NAMALWA (cell line): ENCODE results near the gene EIPR1.

Experiments
- DNase-seq: peaks from one replicate; pipeline ENCODE4 v3.0.0-alpha.2; 2015; ENCODE audit warnings: low spot score

The EIPR1 gene

DNA sequence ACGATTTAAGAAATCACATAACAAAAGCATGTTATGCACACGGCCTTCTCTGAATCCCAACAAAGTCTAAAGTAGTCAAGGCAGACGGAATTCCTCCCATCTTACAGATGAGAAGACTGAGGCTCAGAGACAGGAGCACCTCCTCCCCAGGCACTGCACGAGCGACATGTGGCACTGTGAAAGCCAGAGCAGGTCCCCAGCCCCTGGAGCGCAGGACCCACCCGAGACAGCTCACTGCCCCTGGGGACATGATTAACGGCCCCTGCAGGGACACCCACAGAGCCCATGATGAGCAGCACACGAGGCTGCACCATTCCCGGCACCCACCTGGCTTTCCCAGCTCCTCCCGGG lies 53.6 kb downstream of the EIPR1 start:
- no peak for DNase-seq

DNA sequence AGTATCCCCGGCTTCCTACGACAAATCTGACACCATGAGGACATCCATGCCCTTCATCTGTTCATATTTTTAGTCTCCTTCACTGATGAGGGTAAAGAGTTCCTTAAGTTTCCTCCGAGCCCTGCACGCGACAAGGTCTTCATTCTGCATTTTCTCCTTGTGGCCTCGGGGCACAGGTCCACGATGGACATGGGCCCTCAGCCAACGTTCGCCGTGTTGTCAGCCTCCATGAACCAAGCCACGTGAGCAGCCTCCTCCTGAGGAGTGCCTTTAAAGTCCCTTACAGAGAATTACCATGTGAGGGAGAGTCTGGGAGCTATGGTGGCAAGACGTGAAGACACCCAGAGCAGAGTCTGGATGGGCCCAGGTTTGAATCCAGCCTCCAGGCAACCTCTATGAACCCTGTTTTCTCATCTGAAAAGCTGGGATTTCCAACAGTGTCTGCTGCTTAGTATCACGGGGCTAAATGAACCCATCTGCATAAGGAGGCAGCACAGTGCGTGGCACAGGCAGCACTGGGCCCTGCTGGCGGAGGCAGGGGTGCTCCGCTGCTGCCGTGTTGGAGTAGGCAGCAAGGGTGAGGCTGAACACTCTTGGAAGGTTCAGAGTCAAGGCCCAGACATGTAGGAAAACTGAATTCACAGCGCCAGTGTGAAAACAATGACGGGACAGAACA lies 54.1 kb downstream of the EIPR1 start:
- no peak for DNase-seq

DNA sequence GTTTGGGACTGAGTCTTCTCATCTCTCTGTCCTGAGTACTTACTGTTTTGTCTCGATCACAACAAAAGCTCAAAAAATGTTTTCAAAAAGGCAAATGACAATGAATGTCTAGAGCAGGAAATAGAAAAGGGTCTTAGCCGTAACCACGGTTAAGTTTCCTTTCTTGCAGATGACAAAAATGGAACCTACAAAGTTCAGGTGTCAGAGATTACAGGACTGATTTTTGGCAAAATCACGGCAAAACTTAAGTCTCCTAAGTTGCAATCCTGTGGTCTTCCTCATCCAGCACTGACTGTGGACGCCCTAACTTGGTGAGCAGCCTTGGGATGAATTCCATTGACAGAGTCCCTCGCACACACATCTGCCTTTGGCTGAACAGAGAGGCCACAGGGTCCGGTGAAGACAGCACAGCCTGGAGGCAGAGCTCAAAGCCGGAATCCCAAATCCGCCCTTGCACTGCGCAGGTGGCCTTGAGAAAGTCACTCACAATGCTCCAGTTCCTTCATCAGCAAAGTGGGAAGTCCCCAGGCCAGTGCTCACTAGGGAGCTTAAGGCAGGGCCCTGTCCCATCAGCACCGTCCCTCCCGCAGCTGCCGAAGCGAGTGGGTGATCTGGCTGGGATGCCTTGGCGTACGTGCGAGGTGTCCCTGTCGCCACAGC lies 55.2 kb downstream of the EIPR1 start:
- no peak for DNase-seq

DNA sequence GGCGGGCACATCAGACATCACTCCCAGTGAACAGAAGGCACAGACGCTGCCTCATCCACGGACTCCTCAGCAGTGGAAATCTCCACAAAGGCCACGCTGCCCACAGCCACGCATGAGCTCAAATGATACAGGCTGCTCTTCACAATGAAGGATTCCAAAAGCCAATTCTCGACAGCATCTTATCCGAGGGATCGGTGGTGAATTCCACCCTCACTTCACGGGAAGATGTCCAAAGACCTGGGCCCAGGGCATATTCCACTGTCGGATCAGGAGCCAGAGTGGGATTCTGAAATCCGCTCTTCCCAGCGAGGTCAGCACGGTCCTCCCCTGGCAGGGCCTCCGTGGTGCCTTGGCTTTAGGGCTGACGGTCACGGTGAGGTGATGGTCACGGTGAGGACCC lies 55.8 kb downstream of the EIPR1 start:
- DNase-seq: no peak

DNA sequence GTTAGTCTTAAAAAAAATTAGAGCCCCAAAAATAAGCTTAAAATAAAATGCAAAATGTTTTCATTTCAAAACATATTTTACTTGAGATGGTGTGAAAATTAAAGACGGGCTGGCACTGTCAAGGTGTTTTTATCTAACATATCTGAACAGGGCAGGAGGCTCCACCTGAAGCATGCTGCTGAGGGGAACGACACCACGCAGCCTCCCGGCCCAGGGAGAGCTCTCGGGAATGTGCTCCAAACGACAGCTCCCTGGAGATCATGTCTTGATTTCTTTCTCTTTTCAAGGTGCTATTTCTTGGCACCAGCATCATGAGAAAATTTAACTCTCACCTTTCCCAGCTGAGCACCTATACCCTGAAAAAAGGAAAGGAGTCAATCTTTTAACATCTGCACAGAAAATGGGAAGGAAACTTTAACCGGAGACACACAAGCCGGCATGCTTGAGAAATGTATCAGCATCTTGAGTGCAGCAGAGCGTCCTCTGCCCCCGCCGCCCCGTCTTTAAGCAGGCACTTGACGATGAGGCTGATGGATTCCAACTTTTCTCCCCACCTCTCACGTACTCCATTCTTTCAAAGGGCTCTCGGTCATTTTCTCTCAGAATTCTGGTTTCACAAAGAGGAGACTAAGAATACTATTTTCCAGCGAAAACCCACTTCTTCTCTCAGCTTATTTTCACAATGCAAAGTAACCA lies 56.6 kb downstream of the EIPR1 start:
- no peak for DNase-seq

DNA sequence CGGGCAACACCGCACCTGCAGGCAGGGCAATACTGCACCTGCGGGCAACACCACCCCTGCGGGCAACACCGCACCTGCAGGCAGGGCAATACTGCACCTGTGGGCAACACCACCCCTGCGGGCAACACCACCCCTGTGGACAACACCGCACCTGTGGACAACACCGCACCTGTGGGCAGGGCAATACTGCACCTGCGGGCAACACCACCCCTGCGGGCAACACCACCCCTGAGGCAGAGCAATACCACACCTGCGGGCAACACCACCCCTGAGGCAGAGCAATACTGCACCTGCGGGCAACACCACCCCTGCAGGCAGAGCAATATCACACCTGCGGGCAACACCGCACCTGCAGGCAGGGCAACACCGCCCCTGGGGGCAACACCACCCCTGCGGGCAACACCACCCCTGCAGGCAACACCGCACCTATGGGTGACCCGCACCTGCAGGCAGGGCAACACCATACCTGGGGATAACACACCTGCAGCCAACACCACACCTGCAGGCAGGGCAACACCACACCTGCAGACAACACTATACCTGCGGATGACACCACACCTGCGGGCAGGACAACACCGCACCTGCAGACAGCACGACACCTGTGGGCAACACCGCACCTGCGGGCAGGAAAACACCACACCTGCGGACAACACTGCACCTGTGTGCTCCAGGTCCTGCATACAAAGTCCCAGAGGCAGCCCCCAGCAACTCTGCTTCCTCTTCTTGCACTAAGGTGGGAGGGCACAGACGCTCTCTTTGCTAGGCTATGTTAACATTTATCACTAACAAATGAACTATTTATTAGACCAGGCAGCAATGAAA lies 57.7 kb downstream of the EIPR1 start:
- no peak for DNase-seq

DNA sequence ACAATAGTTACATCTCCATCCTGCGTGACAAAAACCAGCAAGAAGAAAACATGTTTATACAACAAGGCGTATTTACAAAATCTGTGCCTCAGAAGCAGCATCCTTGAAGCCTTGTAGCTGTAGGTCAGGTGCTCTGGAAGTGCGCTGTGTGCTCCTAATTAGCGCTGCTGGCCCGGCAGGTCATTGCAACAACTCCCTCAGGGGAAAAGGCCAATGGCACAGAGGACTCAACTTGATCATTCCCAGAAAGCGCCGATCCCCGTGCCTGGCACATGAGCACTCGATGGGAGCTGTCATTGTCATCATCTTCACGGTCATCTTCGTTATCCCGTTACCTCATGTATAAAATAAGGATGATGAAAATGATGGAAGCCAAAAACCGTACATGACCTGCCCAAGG lies 58.5 kb downstream of the EIPR1 start:
- DNase-seq: no peak

DNA sequence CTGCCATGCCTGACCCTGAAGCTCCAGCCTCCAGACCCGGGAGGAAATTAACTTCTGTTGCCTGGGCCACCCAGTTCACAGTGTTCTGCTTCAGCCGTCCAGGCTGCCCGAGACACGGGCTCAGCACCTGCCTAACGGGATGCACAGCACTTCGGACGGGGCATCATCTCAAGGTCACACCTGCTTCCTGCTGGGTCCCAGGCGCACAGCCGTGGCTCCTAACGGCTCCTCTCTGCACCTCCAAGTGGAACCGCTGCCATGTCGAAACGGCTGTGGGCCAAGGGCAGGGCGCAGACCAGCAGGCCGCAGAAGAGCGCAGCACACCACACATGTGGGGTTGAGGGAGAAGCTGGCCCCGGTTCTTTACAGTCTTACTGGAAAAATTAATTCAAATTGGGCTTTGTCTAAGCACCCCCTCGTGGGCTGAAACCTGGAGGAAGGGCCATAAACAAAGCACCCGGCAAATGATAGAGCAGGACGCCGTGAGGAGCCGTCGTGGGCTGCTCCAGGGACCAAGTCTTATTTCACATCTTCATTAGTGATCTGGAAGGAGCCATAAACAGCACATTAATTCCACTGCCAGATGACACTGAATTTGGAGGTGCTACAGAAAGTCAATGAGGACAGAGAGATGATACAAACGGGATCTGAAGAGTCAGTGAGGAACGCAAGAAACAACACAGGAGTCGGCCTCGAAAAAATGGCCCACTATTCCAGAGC lies 59.6 kb downstream of the EIPR1 start:
- DNase-seq: no peak

DNA sequence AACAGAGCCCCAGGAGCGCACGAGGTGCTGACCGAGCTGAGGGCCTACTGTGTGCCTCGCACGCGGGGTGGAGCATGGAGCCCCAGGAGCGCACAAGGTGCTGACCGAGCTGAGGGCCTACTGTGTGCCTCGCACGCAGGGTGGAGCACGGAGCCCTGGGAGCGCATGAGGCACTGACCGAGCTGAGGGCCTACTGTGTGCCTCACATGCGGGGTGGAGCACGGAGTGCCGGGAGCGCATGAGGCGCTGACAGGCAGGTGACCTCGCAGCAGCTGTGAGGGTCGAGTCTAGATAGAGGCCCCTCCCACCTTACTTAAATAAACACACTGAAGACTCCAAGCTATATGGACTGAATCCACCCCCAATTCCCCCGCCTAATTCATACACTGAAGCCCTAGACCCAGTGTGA lies 60.3 kb downstream of the EIPR1 start:
- no peak for DNase-seq

DNA sequence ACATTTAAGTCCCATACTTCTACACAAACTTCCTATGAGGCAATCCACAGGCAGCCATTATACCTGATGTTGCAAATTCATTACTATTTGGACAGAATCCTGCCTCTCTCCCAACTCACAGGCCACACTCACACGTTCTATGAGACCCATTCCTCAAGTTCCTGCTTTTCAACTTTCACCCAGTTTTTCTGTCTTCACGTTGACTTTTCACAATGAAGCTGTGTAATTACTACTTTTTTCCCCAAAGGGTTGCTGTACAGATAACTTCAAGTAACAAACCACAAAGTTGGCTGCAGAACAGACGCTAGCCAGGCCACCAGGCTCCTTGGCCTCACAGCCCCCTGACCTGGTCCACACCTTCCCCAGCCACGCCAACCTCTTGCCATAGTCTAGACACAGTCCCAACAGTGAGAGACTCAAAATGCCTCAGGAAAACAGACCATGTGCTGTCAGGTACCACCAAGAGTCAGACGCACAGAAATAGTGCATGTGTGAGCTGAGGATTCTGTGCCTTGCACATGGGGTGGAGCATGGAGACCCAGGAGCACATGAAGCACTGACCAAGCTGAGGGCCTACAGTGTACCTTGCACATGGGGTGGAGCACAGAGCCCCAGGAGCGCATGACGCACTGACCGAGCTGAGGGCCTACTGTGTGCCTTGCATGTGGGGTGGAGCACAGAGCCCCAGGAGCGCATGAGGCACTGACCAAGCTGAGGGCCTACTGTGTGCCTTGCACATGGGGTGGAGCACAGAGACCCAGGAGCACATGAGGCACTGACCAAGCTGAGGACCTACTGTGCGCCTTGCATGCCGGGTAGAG lies 61.0 kb downstream of the EIPR1 start:
- no peak for DNase-seq

DNA sequence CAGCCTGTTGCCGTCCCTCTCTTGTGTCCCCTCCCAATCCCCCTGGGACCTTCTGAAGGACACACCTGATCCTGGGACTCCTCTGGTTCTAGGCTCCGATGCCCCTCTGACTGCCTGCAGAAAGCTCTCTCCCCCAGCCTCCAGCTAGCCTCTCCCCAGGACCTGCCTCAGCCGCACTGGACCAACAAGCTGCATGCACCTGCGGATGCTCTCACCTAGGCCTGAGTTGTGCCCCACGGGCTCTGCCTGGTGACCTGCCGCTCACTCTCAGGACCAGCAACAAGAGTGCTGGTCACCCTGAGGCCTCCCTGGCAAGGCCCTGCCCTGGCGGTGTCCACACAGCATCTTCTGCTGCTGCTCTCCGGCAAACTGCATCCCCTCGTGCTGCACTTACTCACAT lies 63.0 kb downstream of the EIPR1 start:
- no peak for DNase-seq

DNA sequence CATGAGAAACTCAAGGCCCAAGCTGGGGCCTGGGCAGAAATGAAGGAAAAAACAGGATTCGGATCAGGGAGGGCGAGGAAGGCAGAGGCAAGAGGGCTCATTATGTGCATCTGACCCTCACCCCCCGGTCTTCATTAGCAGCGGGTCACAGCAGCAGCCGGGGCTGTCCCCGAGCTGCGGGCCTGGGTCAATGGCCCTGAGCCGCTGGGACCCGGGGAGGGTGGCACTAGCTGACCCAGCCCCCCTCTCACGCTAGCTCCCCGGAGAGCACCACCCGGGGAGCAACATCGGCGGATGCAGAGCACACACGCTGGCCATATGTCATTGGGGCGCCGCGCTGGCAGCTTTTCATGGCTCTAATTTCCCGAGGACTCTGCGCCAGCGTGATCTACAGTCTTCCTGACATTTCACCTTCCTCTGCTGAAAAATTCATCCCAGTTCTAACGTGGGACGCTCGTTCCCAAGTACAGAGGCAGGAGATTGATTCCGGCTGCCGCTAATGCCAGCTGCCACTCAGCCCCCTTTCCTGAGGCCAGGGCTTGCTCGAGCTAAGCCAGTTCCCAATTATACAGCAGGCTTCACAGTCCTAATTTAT lies 63.7 kb downstream of the EIPR1 start:
- DNase-seq: no peak

DNA sequence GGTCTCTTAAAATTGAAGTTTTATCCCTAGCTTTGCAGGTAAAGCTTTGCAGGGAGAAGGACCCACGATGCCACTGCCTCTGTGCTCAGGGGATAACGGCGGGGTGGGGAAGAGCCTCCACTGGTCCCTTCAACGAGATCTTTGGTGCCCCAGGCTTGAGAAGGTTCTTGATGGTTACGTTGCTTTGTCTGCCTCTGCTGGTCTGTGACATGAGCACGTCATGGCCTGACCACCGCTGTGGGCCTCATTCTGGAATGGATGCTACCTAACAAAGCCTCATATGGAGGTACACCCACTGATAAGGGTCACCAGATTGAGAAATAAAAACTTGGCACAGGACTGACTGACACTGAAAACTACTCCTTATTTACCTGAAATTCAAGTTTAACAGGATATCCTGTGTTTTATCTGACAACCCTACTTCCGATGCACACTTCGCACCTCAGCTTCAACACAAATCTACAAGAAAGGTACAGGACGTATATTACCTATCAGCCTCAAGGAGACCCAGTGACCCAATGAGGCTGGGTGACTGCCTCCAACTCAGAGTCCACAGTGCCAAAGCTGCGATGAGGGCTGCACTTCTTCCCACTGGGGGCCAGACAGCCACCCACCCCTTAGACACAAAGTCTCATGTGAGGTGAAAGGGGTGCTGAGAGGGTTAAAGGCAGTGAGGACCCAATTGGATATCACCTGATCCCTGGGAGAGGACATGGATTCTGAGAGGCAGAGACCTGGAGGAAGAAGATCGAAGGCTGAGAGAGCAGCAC lies 64.9 kb downstream of the EIPR1 start:
- DNase-seq: no peak

DNA sequence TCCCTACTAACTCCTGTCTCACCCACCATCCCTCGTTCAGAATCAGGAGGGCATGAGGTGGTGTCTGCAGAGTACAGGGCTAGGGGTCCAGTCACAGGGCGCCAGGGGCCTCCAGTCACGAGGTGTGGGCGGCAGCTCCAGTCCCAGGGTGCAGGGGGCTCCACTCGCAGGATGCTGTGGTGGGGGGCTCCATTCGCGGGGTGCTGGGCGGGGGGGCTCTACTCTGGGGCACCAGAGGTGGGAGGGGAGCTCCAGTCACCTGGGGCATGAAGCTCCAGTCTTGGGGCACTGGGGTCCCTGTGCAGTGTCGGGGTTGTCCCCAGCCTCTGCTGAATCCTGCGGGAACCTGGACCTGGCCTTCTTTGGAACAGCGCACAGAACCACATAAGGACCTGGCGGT lies 66.0 kb downstream of the EIPR1 start:
- DNase-seq: no peak

DNA sequence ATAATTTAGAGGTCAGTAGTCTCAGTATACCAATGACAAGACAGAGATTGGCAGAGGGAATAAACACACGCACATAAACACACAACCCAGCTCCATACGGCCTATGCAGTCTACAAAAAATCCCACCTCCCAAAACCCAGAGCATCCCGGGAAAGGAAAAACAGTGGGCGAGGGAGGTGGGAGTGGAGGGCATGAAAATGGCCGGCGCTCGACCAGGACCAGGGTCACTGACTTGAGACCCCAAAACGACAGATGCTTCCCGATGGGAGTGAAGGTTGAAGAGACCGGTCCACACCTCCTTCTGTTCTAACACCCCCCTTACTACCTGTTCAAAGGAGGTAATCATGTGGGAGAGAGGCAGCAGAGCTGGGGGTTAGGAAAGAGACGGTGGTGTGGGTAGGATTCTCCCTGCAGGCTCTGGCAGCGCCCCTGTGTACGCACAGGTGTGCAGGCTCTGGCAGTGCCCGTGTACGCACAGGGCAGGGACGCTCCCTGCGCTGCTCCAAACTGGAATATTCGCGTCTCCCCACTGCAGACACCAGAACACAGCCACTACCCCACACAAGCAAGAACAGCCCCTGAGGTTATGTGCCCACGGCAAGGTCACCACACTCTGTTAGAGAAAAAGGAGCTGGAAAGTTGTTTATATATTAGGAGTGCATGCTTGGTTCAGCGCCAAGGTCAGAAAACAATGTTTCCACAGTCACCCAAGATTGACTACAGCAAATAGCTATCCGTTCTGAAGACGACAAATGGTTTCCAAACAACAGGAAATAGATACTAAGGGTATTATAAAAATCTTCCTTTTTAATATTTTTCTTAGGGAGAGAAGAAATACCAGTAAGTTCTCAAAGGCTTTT lies 67.9 kb downstream of the EIPR1 start:
- no peak for DNase-seq

DNA sequence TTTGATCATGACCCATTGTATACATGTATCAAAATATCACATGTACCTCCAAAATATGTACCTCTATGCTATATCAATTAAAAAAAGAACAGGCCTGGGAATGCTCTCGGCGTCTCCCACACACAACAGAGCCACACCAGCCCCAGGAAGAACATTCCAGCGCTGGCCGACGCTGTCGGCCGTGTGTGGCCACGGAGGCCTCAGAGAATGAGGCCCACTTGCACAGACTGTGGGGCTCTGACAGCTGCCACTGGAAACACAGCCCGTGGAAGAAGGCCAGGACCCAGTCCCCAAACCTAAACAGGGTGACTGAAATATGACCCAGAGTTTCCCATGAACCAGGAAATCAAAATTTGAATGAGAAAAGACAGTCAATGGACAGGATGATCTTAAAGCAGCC lies 69.7 kb downstream of the EIPR1 start:
- no peak for DNase-seq

DNA sequence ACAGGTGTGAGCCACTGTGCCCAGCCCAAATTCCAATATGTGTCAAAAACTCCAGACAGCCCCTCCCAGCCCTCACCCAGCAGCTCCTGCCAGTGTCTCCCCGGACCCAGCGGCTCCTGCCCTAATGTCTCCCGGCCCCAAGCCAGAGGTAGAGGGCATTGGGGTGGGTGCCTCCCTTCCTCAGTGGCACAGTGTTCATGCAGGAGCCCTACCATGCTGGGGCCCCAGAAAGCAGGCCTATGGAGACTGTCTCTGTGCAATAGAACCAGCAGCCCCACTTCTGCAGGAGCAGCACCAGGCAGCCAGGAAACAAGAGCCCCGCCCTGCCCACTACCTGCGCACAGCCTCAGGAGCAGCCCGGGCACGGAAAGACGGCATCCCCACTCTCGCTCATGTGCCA lies 70.4 kb downstream of the EIPR1 start:
- DNase-seq: no peak

DNA sequence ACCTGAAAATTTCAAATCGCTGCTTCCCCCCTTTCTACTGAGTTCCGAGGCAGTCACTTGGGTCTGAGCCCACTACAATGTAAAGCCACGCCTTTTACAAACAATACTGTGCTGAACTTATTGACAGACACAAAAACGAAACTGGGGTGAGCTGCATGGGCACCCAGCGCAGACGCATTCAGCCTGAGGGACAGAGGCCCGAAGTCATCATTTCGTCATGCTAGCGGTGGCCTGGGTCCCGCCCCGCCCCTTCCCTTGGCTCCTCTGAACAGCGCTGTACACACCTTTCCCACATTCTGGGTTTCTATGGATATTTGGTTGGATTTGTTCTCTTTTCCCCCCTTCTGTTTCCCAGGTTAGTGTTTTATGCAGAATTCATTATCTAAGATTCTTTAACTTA lies 71.7 kb downstream of the EIPR1 start:
- DNase-seq: no peak

DNA sequence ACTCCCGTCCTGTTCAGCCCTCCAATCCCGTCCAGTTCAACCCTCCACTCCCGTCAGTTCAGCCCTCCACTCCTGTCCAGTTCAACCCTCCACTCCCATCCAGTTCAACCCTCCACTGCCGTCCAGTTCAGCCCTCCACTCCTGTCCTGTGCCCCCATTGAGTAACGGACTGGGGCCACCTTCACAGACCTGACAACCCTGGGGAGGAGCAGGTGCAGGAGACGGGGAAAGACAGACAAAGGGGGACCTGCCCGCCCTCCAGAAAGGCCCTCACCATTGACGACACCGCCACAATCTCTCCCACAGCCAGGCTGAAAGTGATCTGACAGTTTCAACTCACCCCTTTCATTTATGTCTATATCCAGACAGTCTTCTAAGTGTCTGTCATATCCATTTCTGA lies 72.2 kb downstream of the EIPR1 start:
- DNase-seq: no peak
